Measurements from ENCODE around the gene MAGEF1.

DNA sequence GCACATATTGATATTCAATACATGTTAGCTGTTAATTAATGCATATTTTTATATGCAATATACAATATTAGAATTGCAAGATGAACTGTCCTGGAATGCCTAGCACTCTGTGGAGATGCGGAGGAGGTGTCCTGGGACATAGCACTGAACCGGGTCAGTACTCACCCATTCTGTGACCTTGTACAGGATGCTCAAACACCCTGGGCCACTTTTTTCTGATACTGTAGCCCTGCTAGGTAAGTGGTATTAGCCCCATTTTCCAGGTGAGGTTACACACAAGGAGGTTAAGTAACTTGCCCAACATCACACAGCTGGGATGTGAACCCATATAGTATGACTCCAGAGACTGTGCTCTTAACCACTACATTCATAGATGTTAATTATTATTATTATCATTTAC, 1.7 kb upstream of the MAGEF1 start:
- TF ChIP-seq CTCF (IDR thresholded peaks at IDR 0.05), result no peak
- no peak for TF ChIP-seq POLR2A (IDR thresholded peaks at IDR 0.05)
